Neural crest cell (in vitro differentiated cells): Measurements from ENCODE around the gene PHLDA2. TPM values are rescaled to one million over a fixed set of nuclear protein-coding genes. Genes with fewer than 3 reads are reported as not detected.
A peak's percentile ranks its signal among the peaks of the same experiment; 100 is the strongest.

Source experiments
- DNase-seq: peaks from one replicate; pipeline ENCODE4 v3.0.0; 2021; ENCODE audit warnings: low read depth, mixed read lengths, low spot score
- H3K27ac Mint-ChIP-seq: one replicate; pipeline ENCODE4 v1.8.0; 2021; ENCODE audit warnings: mild to moderate bottlenecking, mixed read lengths; ENCODE audit not compliant: unreplicated experiment
- H3K27me3 Mint-ChIP-seq: 2 replicates; pipeline ENCODE4 v1.8.0; 2021; ENCODE audit warnings: low read depth, mild to moderate bottlenecking, mixed read lengths
- H3K36me3 Mint-ChIP-seq: 2 replicates; pipeline ENCODE4 v1.8.0; 2021; ENCODE audit warnings: low read depth, mild to moderate bottlenecking, mixed read lengths
- H3K4me1 Mint-ChIP-seq: 2 replicates; pipeline ENCODE4 v1.8.0; 2021; ENCODE audit warnings: mixed read lengths
- H3K4me3 Mint-ChIP-seq: one replicate; pipeline ENCODE4 v1.8.0; 2021; ENCODE audit warnings: mild to moderate bottlenecking, mixed read lengths
- H3K9me3 Mint-ChIP-seq: 2 replicates; pipeline ENCODE4 v1.8.0; 2021; ENCODE audit warnings: mixed read lengths
- CTCF ChIP-seq: fragments of 200-600 bp; sonication (generic); conservative IDR thresholded peaks from 2 replicates; pipeline ENCODE4 v1.5.0; 2021; ENCODE audit warnings: antibody characterized with exemption, mild to moderate bottlenecking
- total RNA-seq: library from RNA; stranded (reverse); gene quantifications from 2 replicates; pipeline ENCODE4 v1.2.1, GENCODE V29; 2021

PHLDA2 gene
- total RNA-seq, 1 donor from 2014 or later = 1.1 TPM

- Mint-ChIP-seq H3K9me3 (no peaks in the 10 kb centered on the region), H3K4me3 (no peak overlapping the region), H3K27me3 (peaks cover 60% of the 10 kb centered on the region), H3K27ac (no peak overlapping the region), H3K36me3 (no peaks in the 10 kb centered on the region), H3K4me1 (peaks cover 15% of the 10 kb centered on the region)
- TF ChIP-seq CTCF = no peak
- DNase-seq = no peak
Measured at GRCh38 chr11:2931420-2931746, 2.2 kb upstream of the PHLDA2 start.

GRCh38 chr11:2930704-2931419 is 1.6 kb upstream of the PHLDA2 start:
- peak; percentile 59 for TF ChIP-seq CTCF
- Mint-ChIP-seq H3K9me3 (no peaks in the 10 kb centered on the region), H3K4me1 (peaks cover 15% of the 10 kb centered on the region), H3K27ac (no peak overlapping the region), H3K4me3 (peak overlapping the region; percentile 63), H3K36me3 (no peaks in the 10 kb centered on the region), H3K27me3 (peaks cover 62% of the 10 kb centered on the region)
- DNase-seq = no peak

- Mint-ChIP-seq H3K36me3 (no peaks in the 10 kb centered on the region), H3K9me3 (no peaks in the 10 kb centered on the region), H3K27me3 (peaks cover 62% of the 10 kb centered on the region), H3K27ac (no peak overlapping the region), H3K4me3 (peak overlapping the region; percentile 63), H3K4me1 (peaks cover 15% of the 10 kb centered on the region)
- no peak for TF ChIP-seq CTCF
- no peak for DNase-seq
Measured at GRCh38 chr11:2929950-2930703, 907 bp upstream of the PHLDA2 start.

- no peak for TF ChIP-seq CTCF
- Mint-ChIP-seq H3K27ac (no peak overlapping the region), H3K36me3 (no peaks in the 10 kb centered on the region), H3K9me3 (no peaks in the 10 kb centered on the region), H3K4me1 (peaks cover 15% of the 10 kb centered on the region), H3K4me3 (peak overlapping the region; percentile 63), H3K27me3 (peaks cover 57% of the 10 kb centered on the region)
- DNase-seq = no peak
Measured at GRCh38 chr11:2929531-2929949, 320 bp upstream of the PHLDA2 start.

GRCh38 chr11:2927851-2928604 is 1.2 kb downstream of the PHLDA2 start:
- TF ChIP-seq CTCF = no peak
- Mint-ChIP-seq H3K4me3 (peak overlapping the region; percentile 84), H3K4me1 (peaks cover 15% of the 10 kb centered on the region), H3K27ac (no peak overlapping the region), H3K9me3 (no peaks in the 10 kb centered on the region), H3K27me3 (peaks cover 51% of the 10 kb centered on the region), H3K36me3 (no peaks in the 10 kb centered on the region)
- no peak for DNase-seq
